Ovary (tissue), 3 donors: ENCODE results near the gene RNF138.

Experiments
- POLR2A ChIP-seq: fragments of 450-650 bp; IDR thresholded peaks from one replicate; pipeline ENCODE4 v1.6.1; 2017; ENCODE audit warnings: antibody characterized with exemption, mild to moderate bottlenecking, moderate library complexity
- TF ChIP-seq, protein P1 (sequence below), 3 donors: fragments of 450-650 bp in 2 of 3; fragments of 200-600 bp in 1 of 3; IDR thresholded peaks; one replicate each; pipeline versions ENCODE4 v1.5.1 to v1.8.0; 2016 to 2022; ENCODE audit warnings: antibody characterized with exemption in 3 of 3, mild to moderate bottlenecking in 1 of 3
- donor health status: DM: no; HTN: no; CAD: no.

- TF ChIP-seq, protein P1, sequence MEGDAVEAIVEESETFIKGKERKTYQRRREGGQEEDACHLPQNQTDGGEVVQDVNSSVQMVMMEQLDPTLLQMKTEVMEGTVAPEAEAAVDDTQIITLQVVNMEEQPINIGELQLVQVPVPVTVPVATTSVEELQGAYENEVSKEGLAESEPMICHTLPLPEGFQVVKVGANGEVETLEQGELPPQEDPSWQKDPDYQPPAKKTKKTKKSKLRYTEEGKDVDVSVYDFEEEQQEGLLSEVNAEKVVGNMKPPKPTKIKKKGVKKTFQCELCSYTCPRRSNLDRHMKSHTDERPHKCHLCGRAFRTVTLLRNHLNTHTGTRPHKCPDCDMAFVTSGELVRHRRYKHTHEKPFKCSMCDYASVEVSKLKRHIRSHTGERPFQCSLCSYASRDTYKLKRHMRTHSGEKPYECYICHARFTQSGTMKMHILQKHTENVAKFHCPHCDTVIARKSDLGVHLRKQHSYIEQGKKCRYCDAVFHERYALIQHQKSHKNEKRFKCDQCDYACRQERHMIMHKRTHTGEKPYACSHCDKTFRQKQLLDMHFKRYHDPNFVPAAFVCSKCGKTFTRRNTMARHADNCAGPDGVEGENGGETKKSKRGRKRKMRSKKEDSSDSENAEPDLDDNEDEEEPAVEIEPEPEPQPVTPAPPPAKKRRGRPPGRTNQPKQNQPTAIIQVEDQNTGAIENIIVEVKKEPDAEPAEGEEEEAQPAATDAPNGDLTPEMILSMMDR (IDR thresholded peaks at IDR 0.05), result no peak
- TF ChIP-seq POLR2A, result no peak
Measured at GRCh38 chr18:32074206-32074605, 17.5 kb upstream of the RNF138 start.
